Uterus (tissue), 2 donors: ENCODE data around the gene TTLL7.

Source experiments
- POLR2A ChIP-seq, 2 donors: fragments of 450-650 bp; IDR thresholded peaks; one replicate each; pipeline ENCODE4 v1.6.1; 2016; ENCODE audit warnings: antibody characterized with exemption in 2 of 2, mild to moderate bottlenecking in 1 of 2, moderate library complexity in 1 of 2
- TF ChIP-seq, protein P1 (sequence below), 4 experiments: fragments of 200-600 bp in 2 of 4; fragments of 450-650 bp in 2 of 4; sonication (generic) in 2 of 4; IDR thresholded peaks; one replicate each; pipeline ENCODE4 v1.5.1; 2016 to 2019; ENCODE audit warnings: antibody characterized with exemption in 4 of 4, mild to moderate bottlenecking in 2 of 4, moderate library complexity in 1 of 4

GRCh38 chr1:83834621-83835264 is 164.2 kb downstream of the TTLL7 start:
- TF ChIP-seq, protein P1, sequence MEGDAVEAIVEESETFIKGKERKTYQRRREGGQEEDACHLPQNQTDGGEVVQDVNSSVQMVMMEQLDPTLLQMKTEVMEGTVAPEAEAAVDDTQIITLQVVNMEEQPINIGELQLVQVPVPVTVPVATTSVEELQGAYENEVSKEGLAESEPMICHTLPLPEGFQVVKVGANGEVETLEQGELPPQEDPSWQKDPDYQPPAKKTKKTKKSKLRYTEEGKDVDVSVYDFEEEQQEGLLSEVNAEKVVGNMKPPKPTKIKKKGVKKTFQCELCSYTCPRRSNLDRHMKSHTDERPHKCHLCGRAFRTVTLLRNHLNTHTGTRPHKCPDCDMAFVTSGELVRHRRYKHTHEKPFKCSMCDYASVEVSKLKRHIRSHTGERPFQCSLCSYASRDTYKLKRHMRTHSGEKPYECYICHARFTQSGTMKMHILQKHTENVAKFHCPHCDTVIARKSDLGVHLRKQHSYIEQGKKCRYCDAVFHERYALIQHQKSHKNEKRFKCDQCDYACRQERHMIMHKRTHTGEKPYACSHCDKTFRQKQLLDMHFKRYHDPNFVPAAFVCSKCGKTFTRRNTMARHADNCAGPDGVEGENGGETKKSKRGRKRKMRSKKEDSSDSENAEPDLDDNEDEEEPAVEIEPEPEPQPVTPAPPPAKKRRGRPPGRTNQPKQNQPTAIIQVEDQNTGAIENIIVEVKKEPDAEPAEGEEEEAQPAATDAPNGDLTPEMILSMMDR (IDR thresholded peaks at IDR 0.05), result no peak
- no peak for TF ChIP-seq POLR2A (IDR thresholded peaks at IDR 0.05)
